GM12873 (cell line): Measurements from ENCODE around the gene ST6GALNAC3.

Experiments used
- CTCF ChIP-seq: IDR thresholded peaks from 2 replicates; pipeline ENCODE4 v1.5.1; 2012; ENCODE audit warnings: low read depth, mild to moderate bottlenecking, moderate library complexity, low read length, control low read depth; ENCODE audit not compliant: insufficient read depth; ENCODE audit errors: missing control alignments

Gene ST6GALNAC3

GRCh38 chr1:76607717-76608116 lies 533.2 kb downstream of the ST6GALNAC3 start:
- no peak for TF ChIP-seq CTCF

DNA sequence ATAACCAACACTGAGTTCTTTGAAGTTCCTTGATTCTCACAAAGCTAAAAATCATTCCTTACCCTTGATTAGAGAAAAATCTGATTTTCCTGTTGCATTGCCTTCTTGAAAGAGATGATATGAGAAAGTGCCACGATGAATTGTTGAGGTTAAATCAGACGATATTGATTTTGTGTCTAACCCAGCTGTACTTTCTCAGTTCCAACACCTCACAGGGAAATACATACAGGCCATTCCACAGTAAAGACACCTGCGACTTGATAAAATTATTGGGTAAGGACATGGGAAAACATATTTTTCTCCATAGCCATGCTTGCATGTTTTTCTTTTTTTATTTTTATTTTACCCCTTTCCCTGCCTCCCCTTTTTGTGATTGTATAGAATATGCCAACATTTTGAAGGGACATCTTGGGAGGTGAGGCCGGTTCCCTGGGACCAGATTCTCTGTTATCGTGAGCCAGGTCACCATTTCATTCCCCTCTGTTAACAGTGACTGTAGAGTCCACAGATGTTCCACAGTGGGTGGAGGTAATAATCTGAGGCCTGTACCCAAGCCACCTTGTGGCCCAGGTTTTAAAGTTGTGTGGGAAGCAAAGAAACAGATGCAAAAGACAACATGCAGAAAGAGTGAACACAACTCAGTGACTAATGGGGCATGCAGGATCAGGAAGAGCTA lies 537.4 kb downstream of the ST6GALNAC3 start:
- TF ChIP-seq CTCF: no peak

DNA sequence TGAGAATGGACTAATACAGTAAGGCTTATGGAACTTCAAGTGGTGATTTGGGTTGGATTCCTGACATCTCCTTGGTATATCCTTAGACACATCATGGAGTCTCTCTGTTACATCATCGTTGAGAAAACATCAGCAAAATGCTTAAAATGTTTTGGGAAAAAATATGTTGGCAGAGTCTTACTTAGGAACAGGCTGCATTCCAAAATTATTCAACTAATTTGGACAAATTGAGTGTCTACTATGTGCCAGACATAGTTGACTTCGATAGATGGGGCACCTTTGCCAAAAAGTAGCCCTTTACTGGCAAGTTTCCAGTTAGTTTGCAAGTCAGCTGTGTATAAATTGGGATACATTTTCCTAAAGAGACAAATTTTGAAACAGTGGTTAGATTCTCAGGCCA lies 539.3 kb downstream of the ST6GALNAC3 start:
- TF ChIP-seq CTCF: no peak

- TF ChIP-seq CTCF: no peak
Measured at GRCh38 chr1:76615253-76616035, 540.9 kb downstream of the ST6GALNAC3 start.

- no peak for TF ChIP-seq CTCF
Measured at GRCh38 chr1:76620371-76620770, 545.8 kb downstream of the ST6GALNAC3 start.

DNA sequence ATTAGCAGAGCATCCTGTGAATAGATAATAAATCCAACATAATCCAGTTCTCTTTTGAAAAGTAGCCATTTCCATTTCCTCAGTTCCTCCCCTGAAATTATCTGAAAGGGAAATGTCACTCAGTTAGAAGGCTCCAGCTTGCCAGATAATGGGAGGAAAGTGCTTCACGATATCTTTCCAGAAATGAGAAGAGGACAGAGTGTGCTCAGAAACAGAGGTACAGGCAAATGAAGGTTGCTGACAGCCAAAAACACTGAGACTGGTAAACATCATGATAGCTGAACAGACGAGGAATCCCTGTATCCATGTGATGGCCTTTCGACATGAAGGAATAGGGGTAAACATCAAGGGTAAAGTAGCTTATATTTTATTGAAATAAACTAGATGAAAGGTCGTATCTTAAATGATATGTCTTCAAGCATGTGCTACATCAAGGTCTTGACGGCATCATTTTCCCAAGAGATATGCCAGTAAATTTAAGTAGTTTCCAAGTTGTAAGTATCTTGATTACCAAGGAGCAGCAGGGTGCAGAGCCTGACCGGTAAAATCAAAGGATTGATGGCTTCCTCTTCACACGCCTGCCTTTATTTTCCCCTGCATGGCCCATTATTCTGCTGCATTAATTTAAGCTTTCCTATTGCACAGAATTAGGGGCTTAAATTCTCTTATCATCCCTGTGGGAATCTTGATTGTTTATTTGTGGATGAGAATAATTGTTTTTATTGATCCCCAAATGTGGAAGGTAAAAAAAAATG lies 548.4 kb downstream of the ST6GALNAC3 start:
- no peak for TF ChIP-seq CTCF
